CD4-positive, alpha-beta T cell treated with Interferon gamma for 1 hour (primary cell): ENCODE measurements around the gene MUC5AC.
"Not testable (repeated sequence)": the region's sequence is repeated elsewhere in the genome, so short reads cannot be mapped to it uniquely, and the experiment has no call there.

Source experiments
- DNase-seq: peaks from one replicate; pipeline ENCODE4 v3.0.0-alpha.2; 2020

Gene MUC5AC

GRCh38 chr11:1178201-1178885 lies 20.6 kb downstream of the MUC5AC start:
- DNase-seq = no peak

- DNase-seq = no peak
These were observed 21.2 kb downstream of the MUC5AC start for GRCh38 chr11:1178906-1179305.

- no peak for DNase-seq
These were observed 21.9 kb downstream of the MUC5AC start for GRCh38 chr11:1179641-1180040.

GRCh38 chr11:1180171-1180570 lies 22.4 kb downstream of the MUC5AC start:
- no peak for DNase-seq

GRCh38 chr11:1180947-1181391 lies 23.2 kb downstream of the MUC5AC start:
- no peak for DNase-seq

GRCh38 chr11:1181420-1181819 lies 23.7 kb downstream of the MUC5AC start:
- DNase-seq = no peak

GRCh38 chr11:1181853-1182535 lies 24.2 kb downstream of the MUC5AC start:
- DNase-seq = no peak

GRCh38 chr11:1184139-1184538 lies 26.4 kb downstream of the MUC5AC start:
- DNase-seq = not testable (repeated sequence)

- not testable (repeated sequence) for DNase-seq
These were observed 30.8 kb downstream of the MUC5AC start for GRCh38 chr11:1188451-1189130.

GRCh38 chr11:1189816-1190215 lies 32.1 kb downstream of the MUC5AC start:
- DNase-seq = not testable (repeated sequence)

- DNase-seq = not testable (repeated sequence)
These were observed 34.2 kb downstream of the MUC5AC start for GRCh38 chr11:1191786-1192470.

GRCh38 chr11:1192741-1193325 lies 35.1 kb downstream of the MUC5AC start:
- DNase-seq = no peak

- DNase-seq = no peak
These were observed 35.8 kb downstream of the MUC5AC start for GRCh38 chr11:1193326-1194230.

GRCh38 chr11:1194231-1194976 lies 36.7 kb downstream of the MUC5AC start:
- no peak for DNase-seq

- no peak for DNase-seq
These were observed 37.4 kb downstream of the MUC5AC start for GRCh38 chr11:1194977-1195681.

GRCh38 chr11:1195682-1196515 lies 38.1 kb downstream of the MUC5AC start:
- DNase-seq = no peak

GRCh38 chr11:1196516-1197391 lies 39.0 kb downstream of the MUC5AC start:
- DNase-seq = no peak

GRCh38 chr11:1197431-1197885 lies 39.7 kb downstream of the MUC5AC start:
- DNase-seq = no peak
